BE2C (cell line): ENCODE measurements around the gene ADRA1B.

Experiments
- DNase-seq: peaks from one replicate; pipeline ENCODE4 v3.0.0-alpha.2; 2020
- H3K27me3 ChIP-seq: fragments of 250-450 bp; sonication (Bioruptor Pico); 2 replicates; pipeline ENCODE4 v1.5.1; 2020; ENCODE audit warnings: mild to moderate bottlenecking
- H3K36me3 ChIP-seq: fragments of 250-450 bp; sonication (Bioruptor Pico); 2 replicates; pipeline ENCODE4 v1.5.1; 2020; ENCODE audit warnings: mild to moderate bottlenecking
- H3K4me1 ChIP-seq: fragments of 250-450 bp; sonication (Bioruptor Pico); 2 replicates; pipeline ENCODE4 v1.5.1; 2020
- H3K4me3 ChIP-seq: 2 replicates; pipeline ENCODE4 v1.5.1; 2011; ENCODE audit warnings: low read depth, low read length
- H3K9me3 ChIP-seq: fragments of 250-450 bp; sonication (Bioruptor Pico); 2 replicates; pipeline ENCODE4 v1.5.1; 2020
- TF ChIP-seq, protein P1 (sequence below): IDR thresholded peaks from 2 replicates; pipeline ENCODE4 v1.5.1; 2012; ENCODE audit warnings: mild to moderate bottlenecking, low read depth, low read length

ADRA1B gene

GRCh38 chr5:159909126-159909525 lies 7.2 kb upstream of the ADRA1B start:
- no peak overlapping the region for H3K4me3 ChIP-seq

GRCh38 chr5:159910207-159910842 lies 6.0 kb upstream of the ADRA1B start:
- H3K9me3 ChIP-seq, result no peaks in the 10 kb centered on the region
- TF ChIP-seq, protein P1, sequence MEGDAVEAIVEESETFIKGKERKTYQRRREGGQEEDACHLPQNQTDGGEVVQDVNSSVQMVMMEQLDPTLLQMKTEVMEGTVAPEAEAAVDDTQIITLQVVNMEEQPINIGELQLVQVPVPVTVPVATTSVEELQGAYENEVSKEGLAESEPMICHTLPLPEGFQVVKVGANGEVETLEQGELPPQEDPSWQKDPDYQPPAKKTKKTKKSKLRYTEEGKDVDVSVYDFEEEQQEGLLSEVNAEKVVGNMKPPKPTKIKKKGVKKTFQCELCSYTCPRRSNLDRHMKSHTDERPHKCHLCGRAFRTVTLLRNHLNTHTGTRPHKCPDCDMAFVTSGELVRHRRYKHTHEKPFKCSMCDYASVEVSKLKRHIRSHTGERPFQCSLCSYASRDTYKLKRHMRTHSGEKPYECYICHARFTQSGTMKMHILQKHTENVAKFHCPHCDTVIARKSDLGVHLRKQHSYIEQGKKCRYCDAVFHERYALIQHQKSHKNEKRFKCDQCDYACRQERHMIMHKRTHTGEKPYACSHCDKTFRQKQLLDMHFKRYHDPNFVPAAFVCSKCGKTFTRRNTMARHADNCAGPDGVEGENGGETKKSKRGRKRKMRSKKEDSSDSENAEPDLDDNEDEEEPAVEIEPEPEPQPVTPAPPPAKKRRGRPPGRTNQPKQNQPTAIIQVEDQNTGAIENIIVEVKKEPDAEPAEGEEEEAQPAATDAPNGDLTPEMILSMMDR, result no peak
- H3K4me1 ChIP-seq, result no peaks in the 10 kb centered on the region
- no peaks in the 10 kb centered on the region for H3K36me3 ChIP-seq
- peaks cover 60% of the 10 kb centered on the region for H3K27me3 ChIP-seq
- no peak overlapping the region for H3K4me3 ChIP-seq
- no peak for DNase-seq

More at GRCh38 chr5:159909126-159909525, 7.2 kb upstream of the ADRA1B start:
- Histone ChIP-seq H3K36me3 (no peaks in the 10 kb centered on the region), H3K9me3 (no peaks in the 10 kb centered on the region), H3K4me1 (no peaks in the 10 kb centered on the region), H3K27me3 (peaks cover 52% of the 10 kb centered on the region)
- TF ChIP-seq, protein P1, result no peak
- no peak for DNase-seq

- peaks cover 64% of the 10 kb centered on the region for H3K27me3 ChIP-seq
- TF ChIP-seq, protein P1, result no peak
- DNase-seq, result no peak
- no peak overlapping the region for H3K4me3 ChIP-seq
- no peaks in the 10 kb centered on the region for H3K36me3 ChIP-seq
- H3K9me3 ChIP-seq, result no peaks in the 10 kb centered on the region
- no peaks in the 10 kb centered on the region for H3K4me1 ChIP-seq
Observed at GRCh38 chr5:159910843-159911229, 5.4 kb upstream of the ADRA1B start.

DNA sequence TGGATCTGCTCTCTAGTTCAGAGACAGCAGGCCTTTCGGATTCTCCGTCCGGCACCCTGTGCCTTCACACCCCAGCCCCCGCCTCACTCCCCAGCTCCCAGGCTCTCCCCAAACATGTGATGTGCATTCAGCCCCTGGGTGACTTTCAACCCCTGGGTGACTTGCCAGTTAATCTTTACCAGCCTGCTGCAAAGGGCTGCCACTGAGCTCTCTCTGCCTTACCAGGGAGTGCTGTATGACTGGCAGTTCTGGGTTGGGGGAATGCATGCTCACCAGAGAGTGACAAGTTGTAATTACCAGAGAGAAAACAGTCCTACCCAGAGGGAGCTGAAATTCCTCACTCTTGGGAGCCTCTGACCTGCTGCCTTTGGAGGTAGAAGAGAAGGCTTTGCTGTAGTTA lies 4.9 kb upstream of the ADRA1B start:
- no peaks in the 10 kb centered on the region for H3K4me1 ChIP-seq
- H3K36me3 ChIP-seq, result no peaks in the 10 kb centered on the region
- no peaks in the 10 kb centered on the region for H3K9me3 ChIP-seq
- TF ChIP-seq, protein P1, result no peak
- H3K4me3 ChIP-seq, result no peak overlapping the region
- peaks cover 68% of the 10 kb centered on the region for H3K27me3 ChIP-seq
- no peak for DNase-seq

DNA sequence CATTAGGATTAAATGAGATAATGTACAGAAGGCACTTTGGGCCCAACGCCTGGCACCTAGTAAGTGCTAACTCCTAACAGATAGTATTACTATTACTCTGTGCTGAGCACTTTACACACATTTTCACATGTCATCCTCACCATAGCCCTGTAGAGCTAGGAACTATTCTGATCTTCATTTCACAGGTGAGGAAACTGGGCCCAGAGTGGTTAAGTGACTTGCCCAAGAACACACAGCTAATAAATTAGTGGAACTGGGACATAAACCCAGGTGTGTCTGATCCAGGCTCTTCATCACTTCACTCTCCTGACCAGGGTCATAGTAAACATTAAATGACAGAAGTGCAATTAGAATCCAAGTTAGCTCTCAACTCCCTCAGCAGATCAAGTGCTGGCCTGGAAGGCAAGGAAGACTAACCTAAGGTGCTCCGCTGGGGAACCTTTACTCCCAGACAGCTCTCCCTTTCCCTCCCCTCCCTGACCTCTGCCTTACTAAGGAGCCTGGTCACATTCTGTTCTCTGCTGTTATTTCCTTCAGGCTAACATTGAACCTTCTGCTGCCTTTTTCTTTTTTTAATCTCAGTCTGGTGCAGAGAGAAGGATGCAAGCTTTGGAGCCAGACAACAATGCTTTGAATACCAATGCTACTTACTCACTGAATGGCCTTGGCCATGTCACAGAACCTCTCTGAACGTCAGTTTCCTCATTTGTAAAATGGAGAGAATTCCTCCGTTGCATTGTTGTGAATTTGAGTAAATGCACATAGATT lies 4.1 kb upstream of the ADRA1B start:
- H3K36me3 ChIP-seq, result no peaks in the 10 kb centered on the region
- peaks cover 68% of the 10 kb centered on the region for H3K27me3 ChIP-seq
- TF ChIP-seq, protein P1, result no peak
- no peaks in the 10 kb centered on the region for H3K9me3 ChIP-seq
- no peaks in the 10 kb centered on the region for H3K4me1 ChIP-seq
- H3K4me3 ChIP-seq, result no peak overlapping the region
- no peak for DNase-seq

- no peak overlapping the region for H3K4me3 ChIP-seq
- H3K36me3 ChIP-seq, result no peaks in the 10 kb centered on the region
- TF ChIP-seq, protein P1, result no peak
- H3K9me3 ChIP-seq, result no peaks in the 10 kb centered on the region
- no peak for DNase-seq
- H3K4me1 ChIP-seq, result no peaks in the 10 kb centered on the region
- H3K27me3 ChIP-seq, result peaks cover 69% of the 10 kb centered on the region
Observed at GRCh38 chr5:159913048-159913447, 3.2 kb upstream of the ADRA1B start.
